K562 (cell line): Measurements from ENCODE around the gene UBE2D2. TPM values are rescaled to one million over a fixed set of nuclear protein-coding genes. Genes with fewer than 3 reads are reported as not detected.

Source experiments
- ATAC-seq: fragments of 200-7000 bp; cut with Tn5 transposase; 3 replicates; pipeline ENCODE4 v1.9.1; 2020; ENCODE audit warnings: moderate library complexity
- BruUV-seq: library from RNA; stranded (reverse); fragments of 400-500 nt; replicated peaks from 2 replicates; lab custom pipeline; 2021; lab: Mats Ljungman, UMichigan
- CTCF ChIA-PET: fragments of 300-600 bp; formaldehyde crosslinking; extraction: SDS; loops from one replicate; lab custom pipeline; 2021; ENCODE audit warnings: low intra/inter-chr PET ratio; lab: Yijun Ruan, JAX
- POLR2A ChIA-PET: fragments of 300-600, 350-650 bp; sonication (Branson Sonifier 250); formaldehyde crosslinking; extraction: SDS; loops from one replicate; lab custom pipeline; 2021; ENCODE audit warnings: antibody characterized with exemption, inconsistent platforms; lab: Yijun Ruan, JAX
- DNase-seq, 4 experiments: peaks; one replicate each; pipeline versions ENCODE4 v3.0.0 to v3.0.0-alpha.2; 2011 to 2018; ENCODE audit warnings: low spot score in 3 of 4, mixed read lengths in 3 of 4; ENCODE audit errors: extremely low read depth in 1 of 4
- FAIRE-seq: peaks from 2 replicates; lab custom pipeline; 2011; peaks lifted over from hg19 to GRCh38; lab: Jason Lieb, UNC
- H2AFZ ChIP-seq: 2 replicates; pipeline ENCODE4 v1.6.0; 2011; ENCODE audit warnings: low read depth, low read length, control low read depth, inconsistent platforms
- H3K27ac ChIP-seq: fragments of 200-600 bp; 3 replicates; pipeline ENCODE4 v1.8.0; 2011; ENCODE audit warnings: low read depth, mild to moderate bottlenecking, control low read depth, inconsistent platforms, low read length, moderate library complexity, mixed read lengths; ENCODE audit errors: extremely low read depth
- H3K27me3 ChIP-seq, 2 experiments: fragments of 300-600 bp in 1 of 2; 2 replicates in 1 of 2; 3 replicates in 1 of 2; pipeline versions ENCODE4 v1.6.0 to v1.8.0; 2011; ENCODE audit warnings: inconsistent platforms in 2 of 2, low read length in 2 of 2, mild to moderate bottlenecking in 1 of 2, mixed read lengths in 1 of 2, moderate library complexity in 1 of 2; ENCODE audit not compliant: control insufficient read depth in 2 of 2, insufficient read depth in 2 of 2
- H3K36me3 ChIP-seq: fragments of 300-600 bp; 3 replicates; pipeline ENCODE4 v1.8.0; 2011; ENCODE audit warnings: mild to moderate bottlenecking, low read length, inconsistent platforms; ENCODE audit not compliant: control insufficient read depth, insufficient read depth
- H3K4me1 ChIP-seq, 2 experiments: fragments of 200-600 bp in 1 of 2; replicated peaks in 1 of 2; 2 replicates in 1 of 2; 3 replicates in 1 of 2; pipeline versions ENCODE4 v1.5.1 to v1.8.0; 2011; ENCODE audit warnings: inconsistent platforms in 2 of 2, low read length in 2 of 2, mild to moderate bottlenecking in 1 of 2, mixed read lengths in 1 of 2, moderate library complexity in 1 of 2; ENCODE audit not compliant: control insufficient read depth in 2 of 2, insufficient read depth in 2 of 2
- H3K4me2 ChIP-seq: 2 replicates; pipeline ENCODE4 v1.6.1; 2011; ENCODE audit warnings: low read length, control low read depth, inconsistent platforms, mixed read lengths; ENCODE audit not compliant: insufficient read depth
- H3K4me3 ChIP-seq: fragments of 200-600 bp; sonication (generic), shearing (Covaris generic); 2 replicates; pipeline ENCODE4 v1.5.1; 2016; ENCODE audit warnings: control low read depth, inconsistent platforms
- H3K79me2 ChIP-seq: fragments of 200-600 bp; 3 replicates; pipeline ENCODE4 v1.8.0; 2011; ENCODE audit warnings: low read length, inconsistent platforms; ENCODE audit not compliant: control insufficient read depth, insufficient read depth
- H3K9ac ChIP-seq, 2 experiments: 2 replicates each; pipeline versions ENCODE4 v1.6.0 to v1.6.1; 2011; ENCODE audit warnings: low read depth in 2 of 2, low read length in 2 of 2, control low read depth in 1 of 2, inconsistent platforms in 1 of 2, mild to moderate bottlenecking in 1 of 2, mixed read lengths in 1 of 2; ENCODE audit not compliant: insufficient read depth in 1 of 2
- H3K9me1 ChIP-seq: one replicate; pipeline ENCODE4 v1.6.0; 2011; ENCODE audit warnings: inconsistent platforms, mild to moderate bottlenecking, low read length, moderate library complexity; ENCODE audit not compliant: control insufficient read depth, insufficient read depth
- H3K9me3 ChIP-seq: replicated peaks from 2 replicates; pipeline ENCODE4 v1.5.1; 2011; ENCODE audit warnings: low read depth, low read length, inconsistent platforms; ENCODE audit not compliant: control insufficient read depth, insufficient read depth
- H4K20me1 ChIP-seq: replicated peaks from 2 replicates; pipeline ENCODE4 v1.6.1; 2011; ENCODE audit warnings: low read length, inconsistent platforms, mixed read lengths; ENCODE audit not compliant: control insufficient read depth, insufficient read depth
- BRCA1 ChIP-seq, 2 experiments: fragments of 450-650 bp in 1 of 2; sonication (generic) in 1 of 2; formaldehyde crosslinking in 1 of 2; IDR thresholded peaks; 2 replicates each; pipeline versions ENCODE4 v1.5.0 to v1.6.1; 2017 to 2020; ENCODE audit warnings: mild to moderate bottlenecking in 1 of 2, missing genetic modification reagents in 1 of 2
- CREM ChIP-seq: IDR thresholded peaks from 2 replicates; pipeline ENCODE4 v1.6.1; 2014; ENCODE audit warnings: antibody characterized with exemption, low read depth
- EWSR1 ChIP-seq: fragments of 450-650 bp; IDR thresholded peaks from 2 replicates; pipeline ENCODE4 v1.6.1; 2018; ENCODE audit warnings: borderline replicate concordance, mild to moderate bottlenecking, low read depth, moderate library complexity; ENCODE audit not compliant: partially characterized antibody
- GABPA ChIP-seq: fragments of 200-800 bp; sonication (Bioruptor generic); conservative IDR thresholded peaks from 2 replicates; pipeline ENCODE4 v1.6.1; 2016; ENCODE audit warnings: low read depth, missing genetic modification characterization, missing compliant biosample characterization
- HDAC6 ChIP-seq: IDR thresholded peaks from 2 replicates; pipeline ENCODE4 v1.6.1; 2012; ENCODE audit warnings: low read depth, mild to moderate bottlenecking, control low read depth, inconsistent platforms, low read length, moderate library complexity
- HNRNPH1 ChIP-seq: fragments of 200-400 bp; formaldehyde crosslinking; optimal IDR thresholded peaks from 2 replicates; pipeline ENCODE3; 2017; ENCODE audit warnings: low read depth, mild to moderate bottlenecking, low read length, moderate library complexity
- MEF2D ChIP-seq: conservative IDR thresholded peaks from 2 replicates; pipeline ENCODE4 v1.6.1; 2016; ENCODE audit warnings: low read depth, missing genetic modification characterization, missing compliant biosample characterization
- OTX1 ChIP-seq: fragments of 450-650 bp; formaldehyde crosslinking; IDR thresholded peaks from 2 replicates; pipeline ENCODE4 v1.4.0; 2022; ENCODE audit warnings: mild to moderate bottlenecking
- PRMT5 ChIP-seq: sonication (generic); formaldehyde crosslinking; IDR thresholded peaks from 2 replicates; pipeline ENCODE4 v1.5.0; 2020; ENCODE audit warnings: missing genetic modification reagents
- RBBP5 ChIP-seq: fragments of 200-600 bp; sonication (generic); IDR thresholded peaks from 2 replicates; pipeline ENCODE4 v1.6.1; 2012; ENCODE audit warnings: borderline replicate concordance, mild to moderate bottlenecking, low read length, control low read depth, inconsistent platforms; ENCODE audit not compliant: insufficient read depth, poor library complexity, severe bottlenecking
- ZNF146 ChIP-seq: IDR thresholded peaks from one replicate; pipeline ENCODE4 v1.6.1; 2018; ENCODE audit warnings: missing compliant biosample characterization; ENCODE audit not compliant: unreplicated experiment
- ZNF347 ChIP-seq: fragments of 450-650 bp; formaldehyde crosslinking; IDR thresholded peaks from 2 replicates; pipeline ENCODE4 v1.4.0; 2020; ENCODE audit warnings: low read depth, mild to moderate bottlenecking, moderate library complexity
- ZNF395 ChIP-seq: fragments of 200-800 bp; sonication (Bioruptor generic); IDR thresholded peaks from 2 replicates; pipeline ENCODE4 v1.6.1; 2017; ENCODE audit warnings: missing genetic modification characterization, missing compliant biosample characterization
- ZNF717 ChIP-seq: fragments of 250-450 bp; sonication (Bioruptor Pico); IDR thresholded peaks from 2 replicates; pipeline ENCODE4 v1.5.0; 2021
- WGBS: fragments of 100-300 bp; shearing (Covaris generic); methylation state at CpG from one replicate; pipeline ENCODE4 v1.1.6; 2016; ENCODE audit warnings: low coverage, mixed read lengths; ENCODE audit not compliant: insufficient coverage; ENCODE audit errors: missing lambda C conversion rate; 5-methylcytosine and 5-hydroxymethylcytosine counted together
- in situ Hi-C: fragments of 300-500 bp; cut with MboI; formaldehyde crosslinking; loops from 4 replicates; pipeline ENCODE4 v1.15.0; 2018; ENCODE audit warnings: inconsistent platforms, mixed read lengths
- intact Hi-C: fragments of 100-400 bp; cut with micrococcal nuclease; formaldehyde crosslinking; loops from 2 replicates; pipeline ENCODE4 v1.14.2; 2022
- polyA plus RNA-seq, 8 experiments: library from polyadenylated mRNA; depleted of rRNA in 4 of 8; stranded (reverse) in 5 of 8; unstranded in 3 of 8; fragments of >200 nt; fragmentation: Nextera tagmentation in 2 of 8; fragmentation: Illumina TruSeq in 1 of 8; extraction: Ambion mirVana in 2 of 8; extraction: Trizol in 1 of 8; gene quantifications; 2 replicates each; pipeline versions ENCODE4 v1.2.1 to v1.2.3, GENCODE V29; 2011 to 2014; ENCODE audit warnings: inconsistent platforms in 1 of 8, missing spikeins in 1 of 8
- total RNA-seq, 7 experiments: library from RNA; depleted of rRNA in 6 of 7; stranded (reverse); fragments of >200 nt in 6 of 7; fragmentation: Illumina TruSeq in 2 of 7; extraction: Trizol in 2 of 7; gene quantifications; 2 replicates each; pipeline versions ENCODE4 v1.2.1 to v1.2.3, GENCODE V29; 2011 to 2021; ENCODE audit warnings: low replicate concordance in 1 of 7
- TF ChIP-seq, protein P1 (sequence below): fragments of 450-650 bp; IDR thresholded peaks from 2 replicates; pipeline ENCODE4 v1.7.1; 2018; ENCODE audit warnings: mild to moderate bottlenecking, low read depth; ENCODE audit not compliant: partially characterized antibody
- TF ChIP-seq, protein P2 (sequence below): fragments of 200-400 bp; formaldehyde crosslinking; IDR thresholded peaks from 2 replicates; pipeline ENCODE4 v1.6.1; 2017; ENCODE audit warnings: mild to moderate bottlenecking, low read depth, low read length, moderate library complexity

UBE2D2 gene
- total and polyA plus RNA-seq, 9 of the 15 experiments (the other 6 are each of a cell fraction or from before 2014, with no cell fraction given): 53.6 to 198 (median 122) TPM

DNA sequence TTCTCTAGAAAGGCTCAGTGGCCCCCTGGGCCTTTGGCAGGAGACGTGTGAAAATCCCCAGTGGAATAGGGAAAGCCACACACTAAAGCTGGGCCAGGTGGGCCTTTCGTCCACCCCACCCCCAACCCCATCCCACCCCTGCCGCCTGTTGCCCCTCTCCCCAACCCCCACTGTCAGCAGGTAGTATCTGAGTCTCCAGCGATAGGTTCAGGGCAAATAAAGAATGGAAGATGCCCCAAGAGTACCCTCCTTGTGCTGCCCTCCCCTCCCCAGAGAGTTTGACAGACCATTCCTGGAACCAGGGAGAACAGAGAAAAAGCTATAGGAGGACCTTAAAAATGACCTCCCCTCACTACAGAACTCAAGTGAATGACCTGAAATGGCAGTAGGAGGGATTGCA, 36.7 kb upstream of the UBE2D2 start:
- Histone ChIP-seq H3K9ac (no peak overlapping the region), H3K36me3 (no peaks in the 10 kb centered on the region), H3K4me1 (0 out of 5 replicates have a peak, but pooled peaks cover 0 to 4% of the 10 kb centered on the region in 2 experiments), H3K27ac (no peak overlapping the region), H3K9me3 (no peaks in the 10 kb centered on the region), H3K4me3 (no peak overlapping the region), H3K4me2 (no peak overlapping the region), H4K20me1 (no peaks in the 10 kb centered on the region), H3K79me2 (no peaks in the 10 kb centered on the region), H2AFZ (peak overlapping the region; percentile 67), H3K9me1 (no peaks in the 10 kb centered on the region), H3K27me3 (no peaks in the 10 kb centered on the region)
- WGBS: 38% methylated on average over 4 of the region's 4 CpGs
- FAIRE-seq (no peak), DNase-seq (no peak), ATAC-seq (no peak)
- intact Hi-C loops: no loop called here
- POLR2A ChIA-PET: interaction anchor here (0.7 kb wide), 1 partner anchor 315 kb away, joined by 3 read pairs; no protein-coding TSS in a partner anchor
- in situ Hi-C loops: no loop called here
- no TSS peak for BruUV-seq
- CTCF ChIA-PET: no interaction called here
- TF ChIP-seq BRCA1 (IDR thresholded peaks at IDR 0.05) (no peak), BRCA1 (CRISPR knock-in tag; IDR thresholded peaks at IDR 0.05) (no peak), EWSR1 (no peak), CREM (no peak), GABPA (no peak), PRMT5 (CRISPR knock-in tag) (no peak), MEF2D (tag) (no peak), ZNF347 (no peak), HNRNPH1 (no peak), RBBP5 (no peak), OTX1 (CRISPR knock-in tag) (no peak), ZNF395 (CRISPR knock-in tag) (no peak), HDAC6 (no peak), ZNF146 (CRISPR knock-in tag) (no peak), ZNF717 (CRISPR knock-in tag) (no peak)
- TF ChIP-seq, protein P1, sequence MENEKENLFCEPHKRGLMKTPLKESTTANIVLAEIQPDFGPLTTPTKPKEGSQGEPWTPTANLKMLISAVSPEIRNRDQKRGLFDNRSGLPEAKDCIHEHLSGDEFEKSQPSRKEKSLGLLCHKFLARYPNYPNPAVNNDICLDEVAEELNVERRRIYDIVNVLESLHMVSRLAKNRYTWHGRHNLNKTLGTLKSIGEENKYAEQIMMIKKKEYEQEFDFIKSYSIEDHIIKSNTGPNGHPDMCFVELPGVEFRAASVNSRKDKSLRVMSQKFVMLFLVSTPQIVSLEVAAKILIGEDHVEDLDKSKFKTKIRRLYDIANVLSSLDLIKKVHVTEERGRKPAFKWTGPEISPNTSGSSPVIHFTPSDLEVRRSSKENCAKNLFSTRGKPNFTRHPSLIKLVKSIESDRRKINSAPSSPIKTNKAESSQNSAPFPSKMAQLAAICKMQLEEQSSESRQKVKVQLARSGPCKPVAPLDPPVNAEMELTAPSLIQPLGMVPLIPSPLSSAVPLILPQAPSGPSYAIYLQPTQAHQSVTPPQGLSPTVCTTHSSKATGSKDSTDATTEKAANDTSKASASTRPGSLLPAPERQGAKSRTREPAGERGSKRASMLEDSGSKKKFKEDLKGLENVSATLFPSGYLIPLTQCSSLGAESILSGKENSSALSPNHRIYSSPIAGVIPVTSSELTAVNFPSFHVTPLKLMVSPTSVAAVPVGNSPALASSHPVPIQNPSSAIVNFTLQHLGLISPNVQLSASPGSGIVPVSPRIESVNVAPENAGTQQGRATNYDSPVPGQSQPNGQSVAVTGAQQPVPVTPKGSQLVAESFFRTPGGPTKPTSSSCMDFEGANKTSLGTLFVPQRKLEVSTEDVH: no peak
- TF ChIP-seq, protein P2, sequence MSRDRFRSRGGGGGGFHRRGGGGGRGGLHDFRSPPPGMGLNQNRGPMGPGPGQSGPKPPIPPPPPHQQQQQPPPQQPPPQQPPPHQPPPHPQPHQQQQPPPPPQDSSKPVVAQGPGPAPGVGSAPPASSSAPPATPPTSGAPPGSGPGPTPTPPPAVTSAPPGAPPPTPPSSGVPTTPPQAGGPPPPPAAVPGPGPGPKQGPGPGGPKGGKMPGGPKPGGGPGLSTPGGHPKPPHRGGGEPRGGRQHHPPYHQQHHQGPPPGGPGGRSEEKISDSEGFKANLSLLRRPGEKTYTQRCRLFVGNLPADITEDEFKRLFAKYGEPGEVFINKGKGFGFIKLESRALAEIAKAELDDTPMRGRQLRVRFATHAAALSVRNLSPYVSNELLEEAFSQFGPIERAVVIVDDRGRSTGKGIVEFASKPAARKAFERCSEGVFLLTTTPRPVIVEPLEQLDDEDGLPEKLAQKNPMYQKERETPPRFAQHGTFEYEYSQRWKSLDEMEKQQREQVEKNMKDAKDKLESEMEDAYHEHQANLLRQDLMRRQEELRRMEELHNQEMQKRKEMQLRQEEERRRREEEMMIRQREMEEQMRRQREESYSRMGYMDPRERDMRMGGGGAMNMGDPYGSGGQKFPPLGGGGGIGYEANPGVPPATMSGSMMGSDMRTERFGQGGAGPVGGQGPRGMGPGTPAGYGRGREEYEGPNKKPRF: no peak
